Mononuclear cell (primary cell): ENCODE data around the gene CBX8. TPM values are rescaled to one million over a fixed set of nuclear protein-coding genes. Genes with fewer than 3 reads are reported as not detected.

Source experiments
- H3K27me3 ChIP-seq: 2 replicates; pipeline ENCODE4 v1.6.0; 2011; ENCODE audit warnings: low read length, control low read depth; ENCODE audit not compliant: insufficient read depth
- H3K4me1 ChIP-seq: 2 replicates; pipeline ENCODE4 v1.5.1; 2011; ENCODE audit warnings: mild to moderate bottlenecking, low read length, control low read depth; ENCODE audit not compliant: insufficient read depth
- H3K4me3 ChIP-seq: 2 replicates; pipeline ENCODE4 v1.5.1; 2011; ENCODE audit warnings: mild to moderate bottlenecking, low read length, moderate library complexity
- H3K9me3 ChIP-seq: 2 replicates; pipeline ENCODE4 v1.5.1; 2011; ENCODE audit warnings: low read depth, mild to moderate bottlenecking, control low read depth, low read length
- total RNA-seq: library from RNA; depleted of rRNA; stranded (reverse); fragments of >200 nt; gene quantifications from one replicate; pipeline ENCODE4 v1.2.3, GENCODE V29; 2012

The CBX8 gene
- total RNA-seq, 1 donor, result 1.2 TPM

DNA sequence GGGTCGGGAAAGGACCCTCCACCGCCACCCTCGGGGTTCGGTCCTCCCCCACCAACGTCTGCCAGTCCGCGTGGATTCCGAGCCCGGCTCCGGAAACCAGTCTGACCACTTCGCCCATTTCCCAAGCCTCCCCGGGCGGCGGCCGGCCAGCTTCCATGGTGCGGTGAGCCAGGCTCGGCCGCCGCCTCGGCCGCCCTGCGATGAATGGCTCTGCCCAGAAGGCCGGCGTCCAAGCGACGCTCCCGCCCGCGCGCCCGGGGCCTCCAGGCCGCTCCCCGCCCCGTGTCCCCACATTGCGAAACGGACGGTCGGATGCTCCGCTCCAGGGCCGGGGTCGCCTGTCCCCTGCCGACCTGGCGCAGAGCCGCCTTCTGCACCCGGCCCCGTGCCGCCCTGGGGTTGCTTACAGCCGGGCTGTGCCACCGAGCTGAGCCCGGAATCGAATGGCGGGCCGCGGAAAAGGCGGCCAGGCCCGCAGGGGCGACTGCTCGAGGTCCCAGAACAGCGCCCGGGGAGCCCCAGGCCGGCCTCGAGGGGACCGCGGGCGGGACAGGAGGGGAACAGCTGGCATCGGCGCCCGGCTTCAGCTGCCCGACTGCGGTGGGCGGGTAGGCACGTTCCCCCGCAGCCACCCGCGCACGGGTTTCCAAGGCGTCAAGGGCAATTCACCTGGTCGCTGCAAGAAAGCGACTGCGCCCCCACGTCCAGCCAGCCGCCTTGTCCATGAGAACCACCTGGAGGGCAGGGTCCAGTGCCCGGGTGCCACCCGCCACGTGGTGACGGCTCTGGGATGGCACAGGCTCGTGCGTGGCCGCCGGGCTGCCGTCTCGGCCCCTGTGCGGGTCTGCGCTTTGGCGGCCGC lies 18.3 kb upstream of the CBX8 start:
- Histone ChIP-seq H3K4me3 (no peak overlapping the region), H3K27me3 (peaks cover 68% of the 10 kb centered on the region), H3K9me3 (no peaks in the 10 kb centered on the region), H3K4me1 (peaks cover 40% of the 10 kb centered on the region)

DNA sequence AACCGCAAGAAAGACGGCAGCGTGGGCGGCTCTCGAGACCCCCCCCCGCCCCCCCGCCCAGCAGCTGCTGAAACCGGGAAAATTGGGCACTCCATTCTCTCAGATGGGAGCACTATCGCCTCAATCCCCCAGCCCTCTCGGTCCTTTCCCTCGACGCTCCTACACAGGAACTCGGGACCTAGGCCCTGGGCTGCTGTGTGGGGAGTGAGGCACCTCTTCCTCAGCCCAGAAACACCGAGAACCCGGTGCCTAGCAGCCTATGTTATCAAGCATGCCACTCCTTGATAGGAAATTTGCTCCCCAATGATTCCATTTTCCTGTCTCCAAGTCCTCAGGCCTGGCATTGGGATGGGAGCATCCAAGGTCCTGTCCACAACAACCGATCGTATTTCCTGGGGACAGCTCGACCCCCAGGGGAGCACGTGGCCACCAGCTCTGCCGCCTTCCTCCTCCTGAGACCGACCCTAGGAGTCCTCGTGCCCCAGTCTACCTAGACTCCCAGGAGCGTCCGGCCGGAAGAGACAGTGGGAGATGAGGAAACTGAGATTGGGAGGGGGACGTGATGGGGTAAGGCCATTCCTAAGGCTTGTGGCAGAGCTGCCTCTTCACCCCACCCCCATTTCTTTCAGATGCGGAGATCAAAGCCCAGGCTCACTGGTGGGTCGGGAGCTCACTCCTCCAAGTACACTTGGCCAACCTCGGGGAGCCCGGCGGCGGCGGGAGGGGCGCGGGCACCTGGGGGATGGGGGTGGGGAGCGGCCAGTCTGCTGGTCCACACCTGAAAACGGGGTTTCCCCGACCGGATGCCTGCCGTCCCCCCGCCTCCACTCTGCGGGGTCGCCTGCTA lies 17.5 kb upstream of the CBX8 start:
- Histone ChIP-seq H3K4me3 (no peak overlapping the region), H3K9me3 (no peaks in the 10 kb centered on the region), H3K4me1 (peaks cover 40% of the 10 kb centered on the region), H3K27me3 (peaks cover 69% of the 10 kb centered on the region)

DNA sequence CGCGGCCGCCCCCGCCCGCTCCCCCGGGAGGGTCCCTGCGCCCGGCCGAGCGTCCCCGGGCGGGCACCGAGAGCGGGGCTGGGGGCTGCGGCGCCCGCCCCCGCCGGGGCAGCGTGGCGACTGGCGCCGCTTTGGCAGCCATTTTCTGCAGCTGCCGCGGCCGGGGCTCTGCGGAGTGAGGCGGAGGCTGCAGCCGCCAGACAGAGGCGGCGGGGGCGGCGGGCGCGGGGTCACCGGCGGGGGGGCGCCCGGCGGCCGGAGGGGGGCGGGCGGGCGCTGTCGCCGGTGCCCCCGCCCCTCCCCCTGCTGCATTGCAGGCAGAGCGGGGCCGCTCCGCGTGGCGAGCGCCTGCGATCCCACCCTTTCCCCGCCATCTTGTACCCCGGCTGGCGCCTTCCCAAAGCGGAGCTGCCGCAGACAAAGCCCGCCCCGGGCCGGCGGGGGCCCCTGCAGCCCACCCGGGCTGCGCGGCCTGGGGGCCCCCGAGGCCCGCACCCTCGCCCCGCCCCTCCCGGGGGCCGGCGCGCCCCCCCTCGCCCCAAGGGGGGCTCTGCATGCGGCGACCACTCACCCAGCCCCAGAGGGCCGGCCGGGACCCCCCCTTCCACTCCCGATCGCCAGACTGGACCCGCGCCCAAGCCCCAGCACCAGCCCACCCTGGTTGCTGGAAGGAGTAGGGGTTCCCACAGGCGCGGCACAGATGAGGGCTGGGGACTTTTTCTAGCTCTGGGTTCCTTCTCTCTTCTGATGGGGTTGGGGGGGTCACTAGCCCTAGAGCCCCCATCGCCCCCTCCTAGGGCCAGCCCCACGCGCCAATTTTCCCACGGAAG lies 16.6 kb upstream of the CBX8 start:
- Histone ChIP-seq H3K4me3 (no peak overlapping the region), H3K9me3 (no peaks in the 10 kb centered on the region), H3K4me1 (peaks cover 40% of the 10 kb centered on the region), H3K27me3 (peaks cover 76% of the 10 kb centered on the region)

DNA sequence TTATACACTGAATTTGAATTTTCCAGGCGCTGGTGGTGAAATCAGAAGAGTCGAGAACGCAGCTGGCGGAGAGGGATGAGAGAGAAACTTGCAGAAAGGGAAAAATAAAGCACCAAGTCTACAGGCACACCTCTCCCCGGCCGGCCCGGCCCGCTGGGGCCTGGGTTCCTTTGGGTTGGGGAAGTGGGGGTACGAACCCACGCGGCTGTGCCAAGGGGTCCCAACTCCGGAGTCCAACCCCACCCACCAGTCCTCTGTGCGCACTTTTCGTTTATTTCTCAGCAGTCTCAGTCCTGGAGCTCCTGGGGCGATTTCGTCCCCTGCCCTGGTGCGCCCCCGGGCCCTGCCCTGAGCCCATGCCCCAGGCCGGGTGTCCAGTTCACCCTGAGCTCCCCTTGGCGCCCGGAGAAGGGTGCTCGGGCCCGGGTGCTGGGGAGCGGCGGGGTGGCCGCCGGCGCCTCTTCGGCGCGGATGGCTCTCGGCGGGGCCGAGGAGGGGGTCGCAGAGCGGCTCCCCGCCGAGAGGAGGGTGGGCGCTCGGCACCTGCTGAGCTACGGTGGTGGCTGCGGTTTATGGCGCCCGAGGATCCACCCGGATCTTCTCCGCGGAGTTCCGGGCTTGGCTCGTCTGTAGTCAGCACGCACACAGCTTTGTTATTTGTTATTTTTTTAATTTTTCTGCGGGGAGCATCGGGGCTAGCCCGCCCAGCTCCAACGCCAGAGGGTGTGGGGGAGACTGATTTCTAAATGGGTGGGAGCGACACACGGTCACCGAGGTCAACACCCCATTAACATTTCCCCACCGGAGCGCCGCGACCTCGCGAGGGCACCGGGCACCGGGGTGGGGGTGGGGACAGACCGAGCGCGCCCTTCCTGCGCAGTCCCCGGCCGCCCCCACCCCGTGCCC lies 15.7 kb upstream of the CBX8 start:
- Histone ChIP-seq H3K4me3 (no peak overlapping the region), H3K9me3 (no peaks in the 10 kb centered on the region), H3K4me1 (peaks cover 40% of the 10 kb centered on the region), H3K27me3 (peaks cover 76% of the 10 kb centered on the region)

DNA sequence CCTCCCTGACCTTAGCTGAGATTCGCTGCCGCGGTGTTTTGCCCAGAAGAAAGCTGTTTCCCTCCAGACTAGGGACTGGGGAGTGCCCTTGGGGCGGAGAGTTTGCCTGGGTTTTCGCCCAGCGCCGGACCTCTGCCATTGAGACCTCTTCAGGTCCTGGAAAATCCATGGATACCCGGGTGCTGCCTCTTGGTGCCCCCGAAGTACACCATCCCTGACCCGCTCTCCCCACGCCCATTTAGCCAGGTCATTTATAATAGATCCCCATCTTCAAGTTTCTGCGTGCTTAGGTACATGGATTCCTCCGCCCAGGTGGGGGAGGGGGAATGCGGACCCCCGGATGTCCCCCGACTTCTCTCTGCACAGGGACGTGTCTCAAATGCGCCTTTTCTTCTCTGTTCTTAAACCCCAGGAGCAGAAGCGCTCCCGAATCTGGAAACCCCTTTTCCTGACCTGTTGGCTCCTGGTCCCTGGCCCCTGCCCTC lies 15.0 kb upstream of the CBX8 start:
- peaks cover 76% of the 10 kb centered on the region for H3K27me3 ChIP-seq
- no peaks in the 10 kb centered on the region for H3K9me3 ChIP-seq
- H3K4me3 ChIP-seq, result no peak overlapping the region
- peaks cover 40% of the 10 kb centered on the region for H3K4me1 ChIP-seq

DNA sequence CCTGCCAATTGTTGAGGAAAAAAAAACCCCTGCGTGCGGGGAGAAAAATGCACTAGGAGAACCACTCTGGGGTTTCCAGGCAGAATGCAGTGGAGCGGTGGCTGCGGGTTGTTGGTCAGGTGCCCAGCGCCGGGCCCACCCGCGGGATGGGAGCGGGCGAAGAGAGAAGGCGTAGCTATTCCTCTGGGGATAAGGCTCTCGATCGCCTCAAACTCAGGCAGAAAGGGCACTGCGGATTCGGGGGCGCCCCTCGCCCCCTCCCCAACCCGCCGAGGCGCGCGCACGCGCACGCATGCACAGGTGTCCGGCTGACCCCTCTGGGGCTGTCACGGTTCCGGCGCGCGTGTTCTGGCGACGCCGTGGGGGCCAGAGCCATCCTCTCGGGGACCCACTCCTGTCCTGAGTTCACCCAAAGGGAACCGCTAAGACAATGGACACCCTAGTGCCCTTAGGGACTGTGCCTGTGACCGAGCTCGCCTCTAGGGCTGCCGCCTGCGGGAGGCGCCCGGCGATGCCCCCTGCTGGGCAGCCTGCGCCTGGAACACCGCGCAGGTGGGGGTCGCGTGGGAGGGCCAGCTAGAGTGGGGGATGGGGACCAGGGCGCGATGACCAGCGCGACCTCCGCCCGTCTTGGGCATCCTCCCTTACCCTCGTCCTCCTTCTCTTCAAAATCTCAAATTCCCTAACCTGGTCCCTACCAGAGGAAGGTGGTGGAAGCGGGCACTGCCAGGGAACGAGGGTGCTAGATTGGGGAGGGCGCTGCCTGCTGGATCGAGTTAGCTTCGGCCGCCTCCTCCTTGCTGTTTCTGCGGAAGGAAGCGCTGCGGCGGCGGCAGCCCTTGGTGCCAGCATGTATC lies 14.4 kb upstream of the CBX8 start:
- Histone ChIP-seq H3K9me3 (no peaks in the 10 kb centered on the region), H3K27me3 (peaks cover 76% of the 10 kb centered on the region), H3K4me1 (peaks cover 41% of the 10 kb centered on the region), H3K4me3 (no peak overlapping the region)

DNA sequence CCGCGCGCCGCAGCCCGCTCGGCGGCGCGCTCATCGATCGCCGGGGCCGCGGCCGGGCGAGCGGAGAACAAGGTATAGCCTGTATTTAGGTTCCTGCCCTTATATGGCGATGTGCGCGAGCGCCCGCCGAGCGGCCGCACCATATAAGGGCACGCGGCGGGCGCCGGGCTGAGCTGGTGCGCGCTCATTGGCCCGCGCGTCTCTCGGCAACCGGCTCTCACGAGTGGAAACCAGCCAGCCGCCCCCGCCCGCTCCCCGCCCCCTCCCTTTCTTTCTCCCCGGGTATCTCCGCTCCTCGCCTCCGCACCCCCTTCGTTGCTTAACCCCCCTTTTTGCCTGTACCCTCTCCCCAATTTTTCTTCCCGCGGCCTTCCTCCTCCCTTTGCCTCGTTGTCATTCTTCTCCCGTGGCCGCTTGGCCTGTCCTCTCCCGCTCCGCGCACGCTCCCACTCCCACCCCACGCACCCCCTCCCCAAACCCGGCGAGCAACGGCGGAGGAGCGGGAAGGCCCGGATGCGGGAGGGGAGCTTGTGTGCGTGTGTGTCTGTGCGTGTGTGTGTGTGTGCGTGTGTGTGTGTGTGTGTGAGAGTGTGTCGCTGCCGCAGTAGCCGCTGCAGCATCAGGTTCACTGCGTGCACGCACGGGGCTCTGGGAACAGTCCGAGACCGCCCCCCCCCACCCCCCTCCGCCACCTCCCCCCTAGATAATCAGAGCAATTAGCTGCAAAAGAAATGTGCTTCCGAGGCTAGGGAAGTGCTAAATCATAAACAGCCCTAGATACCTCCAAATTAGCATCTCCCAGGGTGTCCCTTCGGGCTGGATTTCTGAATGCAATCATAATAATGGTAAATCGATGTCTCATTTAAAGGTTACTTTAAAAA lies 13.5 kb upstream of the CBX8 start:
- peaks cover 77% of the 10 kb centered on the region for H3K27me3 ChIP-seq
- H3K9me3 ChIP-seq, result no peaks in the 10 kb centered on the region
- peaks cover 46% of the 10 kb centered on the region for H3K4me1 ChIP-seq
- no peak overlapping the region for H3K4me3 ChIP-seq

DNA sequence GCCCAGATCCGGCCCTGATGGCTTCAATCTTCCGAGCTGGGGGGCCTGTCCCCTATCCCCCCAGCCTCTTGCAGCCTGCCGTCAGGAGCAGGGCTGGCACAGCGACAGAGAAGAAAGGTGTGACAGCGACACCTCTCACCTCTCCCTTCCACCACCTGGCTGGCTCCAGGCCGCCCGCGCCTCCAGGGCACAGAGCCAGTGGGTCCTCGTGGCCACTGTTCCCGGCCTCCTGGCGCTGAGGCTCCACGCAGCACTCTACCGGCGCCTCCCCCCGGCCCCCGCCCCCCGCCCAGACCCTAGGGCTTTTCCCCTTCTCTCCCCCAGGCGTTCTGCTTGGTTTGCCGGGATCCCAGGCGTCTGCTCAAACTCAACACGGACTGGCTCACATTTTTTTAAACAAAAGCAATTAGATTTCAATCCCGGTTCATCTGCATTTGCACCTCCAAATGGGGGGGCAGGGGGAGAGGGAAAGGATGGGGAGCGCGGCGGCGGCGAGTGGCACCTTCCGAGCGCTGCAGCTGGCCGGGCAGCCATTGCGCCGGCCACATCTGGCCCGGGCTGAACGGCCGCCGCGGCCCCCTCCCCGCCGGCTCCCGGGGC lies 12.8 kb upstream of the CBX8 start:
- H3K27me3 ChIP-seq, result peaks cover 78% of the 10 kb centered on the region
- peaks cover 44% of the 10 kb centered on the region for H3K4me1 ChIP-seq
- H3K4me3 ChIP-seq, result no peak overlapping the region
- no peaks in the 10 kb centered on the region for H3K9me3 ChIP-seq

DNA sequence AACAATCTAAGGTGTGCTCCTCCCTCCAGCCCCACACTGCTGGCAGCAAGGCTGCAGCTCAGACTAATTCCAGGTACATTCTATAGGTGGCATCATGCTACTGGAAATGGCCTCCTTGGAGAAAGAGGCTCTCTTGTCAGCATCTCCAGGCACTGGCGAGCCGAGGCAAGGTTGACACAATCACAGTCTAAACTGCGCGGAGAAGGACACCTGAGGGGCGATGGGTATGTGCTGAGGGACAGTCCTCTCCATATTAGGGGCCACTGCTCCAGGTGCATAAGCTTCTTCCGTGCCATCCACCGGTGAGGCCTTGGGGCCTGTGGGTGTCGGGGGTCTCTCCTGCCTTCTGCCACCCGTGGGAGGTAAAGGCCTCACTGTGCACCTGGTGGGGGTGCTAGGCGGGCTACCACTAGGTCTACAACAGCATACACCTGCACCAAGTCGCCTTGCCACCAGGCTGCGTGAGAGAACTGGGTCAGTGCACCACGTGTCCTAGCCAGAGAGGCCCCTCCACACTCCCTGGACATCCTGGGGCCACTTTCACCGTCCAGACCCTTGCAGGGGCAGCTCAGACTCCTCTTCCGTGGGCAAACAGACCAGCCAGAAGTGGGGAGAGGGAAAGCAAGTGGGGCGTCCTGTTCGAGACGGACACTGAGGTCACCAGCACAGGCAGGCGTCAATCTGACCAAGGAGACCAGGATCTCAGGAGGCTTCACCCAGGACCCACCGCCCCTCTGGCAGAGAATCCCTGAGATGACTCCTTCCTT lies 12.1 kb upstream of the CBX8 start:
- no peak overlapping the region for H3K4me3 ChIP-seq
- H3K9me3 ChIP-seq, result no peaks in the 10 kb centered on the region
- peaks cover 79% of the 10 kb centered on the region for H3K27me3 ChIP-seq
- peaks cover 44% of the 10 kb centered on the region for H3K4me1 ChIP-seq

DNA sequence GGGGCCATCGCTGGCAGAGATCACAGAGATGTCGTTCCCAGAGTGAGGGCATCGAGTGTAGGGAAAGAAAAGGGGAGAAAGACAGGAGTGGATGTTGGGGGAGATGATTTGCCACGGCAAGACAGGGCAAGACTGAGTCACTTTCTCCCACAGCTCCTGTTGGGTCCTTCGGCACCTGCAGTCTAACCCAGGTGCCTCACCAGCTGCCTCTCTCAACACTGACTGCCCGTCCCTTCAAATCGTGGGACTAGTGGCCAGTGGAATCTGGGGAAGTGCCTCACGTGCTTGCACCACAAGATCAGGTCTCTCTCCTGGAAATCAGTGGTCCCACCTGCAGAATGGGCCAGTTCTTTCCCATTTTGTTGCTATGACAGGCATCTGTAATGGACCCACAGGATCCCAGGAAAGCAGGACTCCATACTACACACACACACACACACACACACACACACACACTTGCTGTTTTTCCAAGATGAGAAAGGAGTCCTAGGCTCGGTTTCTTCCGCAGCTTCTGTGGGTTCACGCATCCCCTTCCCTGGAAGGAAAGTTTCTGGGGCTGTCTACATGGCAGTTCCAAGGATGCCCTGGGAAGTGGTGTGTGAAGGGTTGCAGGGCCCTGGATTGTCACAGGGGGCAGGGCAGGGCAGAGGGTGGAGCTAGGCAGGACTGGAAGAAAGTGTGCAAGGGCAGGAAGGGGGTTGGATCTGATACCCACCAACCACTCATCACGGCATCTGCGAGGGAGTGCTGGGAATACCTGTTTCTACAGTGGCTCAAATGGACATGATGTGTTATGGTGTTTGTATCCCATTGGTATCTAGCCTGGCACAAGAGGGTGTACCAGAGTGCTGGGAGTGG lies 10.2 kb upstream of the CBX8 start:
- H3K4me1 ChIP-seq, result peaks cover 50% of the 10 kb centered on the region
- H3K27me3 ChIP-seq, result peaks cover 87% of the 10 kb centered on the region
- no peaks in the 10 kb centered on the region for H3K9me3 ChIP-seq
- no peak overlapping the region for H3K4me3 ChIP-seq

DNA sequence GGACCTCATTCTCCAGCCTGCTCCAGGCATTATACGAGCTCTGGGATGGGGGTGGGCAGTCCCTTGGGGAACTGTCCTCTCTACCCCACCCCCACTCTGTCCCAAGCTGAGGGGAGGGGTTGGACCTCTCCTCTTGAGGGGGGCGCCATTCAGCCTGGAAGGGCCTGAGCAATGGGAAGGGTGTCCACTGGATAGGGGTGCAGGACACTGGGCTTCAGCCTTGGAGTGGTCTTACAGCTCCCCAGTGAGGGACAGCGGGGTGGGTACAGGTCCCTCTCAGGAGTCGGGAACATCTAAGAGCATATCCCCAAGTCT lies 9.5 kb upstream of the CBX8 start:
- Histone ChIP-seq H3K9me3 (no peaks in the 10 kb centered on the region), H3K4me3 (no peak overlapping the region), H3K4me1 (peaks cover 49% of the 10 kb centered on the region), H3K27me3 (peaks cover 87% of the 10 kb centered on the region)
